GM18507 (cell line): ENCODE data around the gene HOXB9.

Experiments
- DNase-seq: peaks from one replicate; pipeline ENCODE4 v3.0.0; 2011; ENCODE audit warnings: low read depth; ENCODE audit not compliant: insufficient read length; ENCODE audit errors: extremely low spot score
- FAIRE-seq: peaks from 2 replicates; lab custom pipeline; 2011; peaks lifted over from hg19 to GRCh38; lab: Jason Lieb, UNC

Gene HOXB9

DNA sequence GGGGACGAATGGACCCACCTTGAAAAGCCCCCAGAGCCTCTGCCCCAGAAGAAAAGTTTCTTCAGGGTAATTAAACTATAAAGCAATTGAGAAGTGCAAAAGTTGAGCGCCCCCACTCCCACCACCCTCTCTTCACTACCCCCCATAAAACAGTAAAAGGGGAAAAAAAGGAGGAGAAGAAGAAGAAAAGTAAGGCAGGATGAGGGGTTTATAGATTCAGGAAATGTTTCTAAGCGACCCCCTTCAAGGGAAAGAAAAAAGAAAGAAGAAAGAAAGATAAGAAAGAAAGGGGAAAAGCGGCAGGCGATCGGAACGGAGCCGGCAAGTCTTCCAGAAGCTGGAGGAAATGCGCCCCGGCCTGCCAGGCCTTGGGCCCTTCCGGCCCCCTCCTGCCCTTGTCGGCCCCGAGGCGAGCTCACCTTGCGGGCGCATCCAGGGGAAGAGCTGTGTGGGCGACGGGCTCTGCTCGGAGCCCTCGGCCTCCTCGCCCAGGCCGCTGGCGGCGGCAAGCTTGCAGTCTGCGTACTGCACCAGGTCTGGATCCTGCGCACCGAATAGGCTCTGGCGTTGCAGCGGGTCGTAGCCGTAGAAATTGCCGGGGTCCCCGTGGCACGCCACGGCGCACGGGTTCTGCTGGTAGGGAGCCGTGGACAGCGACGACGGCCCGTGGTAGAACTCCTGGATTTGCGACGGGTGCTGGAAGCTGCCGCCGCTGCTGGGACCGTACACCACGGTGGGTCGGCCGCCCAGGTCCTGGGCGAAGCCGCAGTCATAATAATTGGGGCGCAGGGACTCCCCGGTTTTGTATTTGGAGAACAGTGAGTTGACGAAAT, 12.1 kb downstream of the HOXB9 start:
- FAIRE-seq, result no peak
- no peak for DNase-seq

- DNase-seq, result no peak
- peak; percentile 52 for FAIRE-seq
Measured at GRCh38 chr17:48612854-48613691, 13.1 kb downstream of the HOXB9 start.

DNA sequence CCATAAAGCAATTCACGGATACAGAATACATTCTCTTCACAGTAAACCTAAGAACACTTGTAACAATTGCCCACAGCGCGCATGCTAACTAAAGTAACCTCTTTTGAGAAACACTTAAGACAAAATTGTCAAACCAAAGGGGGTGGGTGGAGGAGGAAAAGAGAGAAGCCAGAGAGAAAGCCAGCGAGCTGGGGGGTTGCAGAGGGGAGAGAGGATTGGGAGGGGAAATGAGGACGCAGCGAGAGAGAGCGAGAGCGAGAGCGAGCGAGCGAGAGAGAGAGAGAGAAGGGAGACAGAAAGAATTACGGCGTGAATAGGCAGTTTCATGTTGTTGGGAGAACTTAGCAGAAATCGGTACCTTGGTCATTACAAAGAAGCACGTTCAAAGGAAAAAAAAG, 13.7 kb downstream of the HOXB9 start:
- DNase-seq, result no peak
- FAIRE-seq, result no peak

DNA sequence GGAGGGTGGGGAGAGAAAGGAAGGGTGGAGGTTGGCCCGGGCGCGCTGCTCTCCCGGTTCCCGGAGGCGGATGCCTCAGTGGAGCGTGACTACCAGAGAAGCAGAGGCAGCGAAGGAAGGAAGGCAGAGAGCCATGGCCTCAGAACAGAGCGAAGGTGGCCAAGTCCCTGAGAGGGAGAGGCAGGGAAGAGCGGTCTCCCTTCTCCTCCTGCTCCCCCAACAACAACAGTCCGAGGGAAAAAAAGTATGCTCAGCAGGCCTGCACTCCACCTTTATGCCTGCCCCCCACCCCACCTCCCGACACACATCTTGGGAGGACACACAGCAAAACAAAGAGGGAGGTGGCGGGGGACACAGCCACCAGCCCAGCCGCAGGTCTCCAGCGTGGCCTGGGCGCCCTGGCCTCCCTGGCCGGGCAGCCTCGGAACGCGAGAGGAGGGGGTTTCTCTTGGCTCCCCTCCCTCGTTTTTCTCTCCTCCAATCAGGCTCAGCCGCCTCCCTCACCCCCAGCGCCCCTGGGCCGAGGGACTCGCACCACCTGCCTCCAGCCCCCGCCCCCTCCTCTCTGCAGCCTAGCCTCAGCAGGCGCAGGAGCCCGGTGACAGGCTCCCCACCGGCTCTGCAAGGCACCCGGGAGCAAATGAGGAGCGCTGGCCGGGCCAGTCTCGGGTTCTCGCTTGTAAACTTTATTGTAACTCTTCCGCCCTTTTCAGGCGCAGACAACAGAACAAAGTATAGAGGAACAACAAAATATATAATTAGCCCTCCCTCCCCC, 14.3 kb downstream of the HOXB9 start:
- no peak for DNase-seq
- peak; percentile 5 for FAIRE-seq

GRCh38 chr17:48611213-48611612, 14.9 kb downstream of the HOXB9 start:
- no peak for DNase-seq
- no peak for FAIRE-seq

DNA sequence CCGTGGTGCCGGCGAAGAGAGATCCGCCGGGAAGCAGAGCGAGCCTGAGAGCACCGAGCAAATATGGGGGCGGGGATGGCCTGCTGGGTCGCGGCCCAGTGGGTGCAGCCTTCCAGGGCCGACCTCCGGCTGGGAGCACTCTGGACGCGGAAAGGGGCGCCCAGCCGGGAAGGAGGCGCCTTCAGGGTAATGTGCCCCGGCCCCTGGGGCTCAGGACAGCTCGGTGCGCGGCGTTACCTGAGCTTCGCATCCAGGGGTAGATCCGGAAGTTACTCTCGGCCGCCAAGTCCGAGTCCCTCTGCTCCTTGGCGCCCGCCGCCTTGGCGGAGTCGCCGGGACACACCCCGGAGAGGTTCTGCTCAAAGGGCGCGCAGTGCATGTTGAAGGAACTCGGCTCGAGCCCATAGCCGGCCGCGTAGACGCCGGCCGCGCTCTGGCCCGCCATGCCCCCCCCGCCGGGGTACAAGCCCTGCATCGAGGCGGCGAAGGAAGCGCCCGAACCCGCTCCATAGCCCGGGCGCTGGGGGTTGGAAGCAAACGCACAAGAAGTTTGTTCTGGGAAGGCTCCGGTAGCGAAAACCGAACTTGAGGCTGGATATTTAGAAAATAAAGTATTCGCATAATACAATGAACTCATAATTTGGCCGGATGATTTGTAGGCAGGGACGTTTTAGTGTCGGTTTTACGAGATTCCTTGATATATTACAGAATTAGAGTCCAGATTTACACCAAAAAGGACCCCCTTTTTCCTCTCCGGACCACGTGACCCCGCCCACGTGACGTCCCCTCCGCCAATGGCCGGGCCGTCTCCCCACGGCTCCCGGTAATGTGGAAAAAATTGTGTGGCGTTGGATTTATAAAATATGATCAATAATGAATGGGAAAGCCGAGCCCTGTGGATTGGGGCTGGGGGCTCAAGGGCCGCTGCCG, 15.6 kb downstream of the HOXB9 start, which contains the start of gene HOXB7:
Gene HOXB7 (minus strand): TSS at position 736 of the 930 bp plus-strand sequence. CDS start 99 bp downstream, at position 637.
- DNase-seq (peak; percentile 69), FAIRE-seq (peak; percentile 86)

DNA sequence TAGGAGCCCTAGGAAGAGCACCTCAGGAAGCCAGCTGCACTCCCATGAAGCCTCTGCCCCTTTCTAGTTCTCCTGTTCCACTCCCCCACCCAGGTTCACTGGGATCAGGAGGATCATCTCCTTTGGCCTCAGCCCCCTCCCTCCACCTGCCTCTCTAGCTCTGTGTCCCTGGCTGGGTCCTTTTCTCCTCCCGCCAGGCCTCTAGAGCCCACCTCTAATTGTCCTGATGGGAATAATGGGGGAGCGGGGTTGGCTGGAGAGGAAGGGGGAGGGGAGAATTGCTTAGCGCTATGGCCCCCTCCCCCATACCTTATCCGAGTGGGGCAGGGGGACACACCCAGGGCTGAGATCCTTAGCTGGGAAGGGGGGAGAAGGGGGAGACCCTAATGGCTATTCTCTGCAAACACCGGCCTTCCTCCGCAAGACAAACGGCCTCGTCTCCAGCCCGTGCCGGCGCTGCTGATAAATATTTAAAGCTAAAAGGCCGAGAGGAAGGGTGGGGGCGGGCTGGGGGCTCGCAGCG, 16.3 kb downstream of the HOXB9 start:
- no peak for DNase-seq
- FAIRE-seq, result no peak

GRCh38 chr17:48609033-48609432, 17.1 kb downstream of the HOXB9 start:
- FAIRE-seq (no peak), DNase-seq (no peak)

DNA sequence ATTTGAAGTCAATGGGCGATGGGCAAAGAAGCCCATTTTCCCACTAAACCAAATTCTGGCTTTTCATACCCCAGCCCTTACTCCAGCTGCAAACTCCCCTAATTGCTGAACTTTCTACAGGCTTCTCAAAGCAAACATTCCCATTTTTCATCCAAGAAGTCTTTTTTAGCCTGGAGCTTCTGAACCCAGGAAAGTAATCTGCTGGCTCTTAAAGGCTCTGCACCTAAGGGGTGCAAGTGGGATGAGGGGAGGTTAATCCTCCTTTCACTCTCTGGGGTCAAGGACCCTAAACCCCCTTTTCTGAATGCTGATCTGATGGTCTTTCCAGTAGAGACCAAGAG, 17.7 kb downstream of the HOXB9 start:
- FAIRE-seq (no peak), DNase-seq (no peak)

DNA sequence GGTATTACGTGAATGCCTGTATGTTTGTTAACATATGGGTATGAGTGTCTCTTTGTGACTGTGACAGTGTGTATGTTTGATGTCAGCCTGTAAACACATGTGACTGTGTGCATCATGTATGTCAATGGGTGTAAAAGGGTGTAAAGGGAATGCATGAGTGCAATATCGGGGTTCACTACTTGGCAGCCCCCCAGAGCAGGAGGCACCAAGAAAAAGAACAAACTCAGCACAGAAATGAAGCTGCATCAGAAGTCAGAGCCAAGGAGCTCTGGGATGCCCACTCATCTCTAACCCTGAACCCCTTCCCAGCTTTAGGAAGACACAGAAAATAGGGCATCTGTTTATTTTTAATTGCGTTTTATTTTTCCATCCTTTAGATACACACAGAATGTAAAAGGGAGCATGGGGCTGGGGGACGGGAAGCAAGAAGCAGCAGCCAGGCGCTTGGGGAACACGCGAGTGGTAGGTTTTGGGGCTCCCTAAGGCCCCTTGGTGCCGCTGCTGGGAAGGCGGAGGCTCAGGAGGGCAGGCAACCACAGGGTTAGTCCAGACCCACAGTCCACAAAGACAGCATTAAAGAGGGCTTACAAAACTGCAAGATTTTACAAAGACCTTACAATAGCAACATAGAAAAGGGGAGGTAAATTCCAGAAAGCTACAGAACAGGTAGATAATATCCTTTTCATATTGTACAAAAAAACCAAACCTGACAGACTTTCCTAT, 19.1 kb downstream of the HOXB9 start:
- DNase-seq, result no peak
- no peak for FAIRE-seq

DNA sequence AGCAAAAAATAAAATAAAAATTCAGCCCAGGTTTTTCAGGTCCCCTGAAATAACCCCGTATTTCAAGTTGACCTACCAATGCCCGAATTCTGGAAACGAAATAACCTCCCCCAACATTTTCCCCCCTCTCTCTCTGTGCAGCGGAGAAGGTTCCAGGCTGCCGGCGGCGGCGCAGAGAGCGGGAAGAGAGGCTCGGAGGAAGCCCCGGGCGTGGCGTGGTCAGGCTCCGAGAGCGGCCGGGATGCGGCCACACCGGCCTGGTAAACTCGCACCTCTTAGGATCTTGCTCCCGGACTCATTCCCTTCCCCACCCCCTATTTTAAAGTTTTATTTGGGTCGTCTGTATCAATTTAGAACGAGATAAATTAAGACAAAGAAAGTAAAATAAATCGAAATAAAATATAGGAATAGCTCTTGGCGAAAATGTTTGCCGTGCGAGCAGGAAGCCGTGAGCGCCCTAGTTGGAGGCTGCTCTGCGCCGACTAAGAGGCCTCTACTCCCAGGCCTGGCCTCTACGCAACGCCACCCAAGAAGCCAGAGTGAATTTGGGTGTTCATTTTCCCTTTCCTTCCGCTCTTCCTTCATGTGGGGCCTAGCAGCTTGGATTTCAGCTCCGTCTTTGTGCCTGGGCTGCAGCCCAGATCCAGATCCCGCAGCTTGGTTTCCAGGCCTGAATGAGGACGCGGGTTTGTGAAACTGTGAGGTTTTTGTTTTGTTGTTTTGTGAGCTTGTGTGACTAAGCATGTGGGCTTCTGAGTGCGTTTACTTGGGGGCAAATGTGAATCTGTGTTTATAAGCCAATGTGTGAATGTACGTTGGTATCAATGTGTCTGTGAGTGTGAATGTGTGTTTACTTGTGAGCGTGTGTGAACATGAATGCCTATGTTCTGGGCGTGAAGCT, 19.9 kb downstream of the HOXB9 start:
- no peak for FAIRE-seq
- no peak for DNase-seq

DNA sequence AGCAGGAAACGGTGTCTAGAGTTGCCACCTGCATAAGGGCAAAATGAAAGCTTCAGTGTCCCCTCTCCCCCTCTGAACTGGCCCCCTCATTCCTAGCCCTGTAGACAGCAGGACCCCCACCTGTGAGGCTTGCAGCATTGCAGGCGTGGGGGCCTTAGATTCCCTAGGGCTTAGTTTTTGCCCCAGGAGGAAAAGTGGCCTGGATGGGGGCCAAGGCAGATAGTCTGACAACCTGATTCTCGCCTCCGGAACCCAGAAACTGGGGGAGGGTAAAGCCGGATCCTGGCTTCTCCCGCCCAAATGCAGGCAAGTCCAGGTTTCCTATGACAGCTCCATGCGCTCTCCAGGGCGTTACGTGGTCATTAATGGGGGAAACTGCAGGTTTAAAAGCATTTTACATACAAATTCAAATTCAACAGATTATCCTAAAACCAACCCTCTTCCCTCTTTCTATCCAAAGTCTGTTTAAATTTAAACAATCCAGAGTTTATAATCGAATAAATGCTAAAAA, 20.7 kb downstream of the HOXB9 start:
- FAIRE-seq, result no peak
- no peak for DNase-seq

DNA sequence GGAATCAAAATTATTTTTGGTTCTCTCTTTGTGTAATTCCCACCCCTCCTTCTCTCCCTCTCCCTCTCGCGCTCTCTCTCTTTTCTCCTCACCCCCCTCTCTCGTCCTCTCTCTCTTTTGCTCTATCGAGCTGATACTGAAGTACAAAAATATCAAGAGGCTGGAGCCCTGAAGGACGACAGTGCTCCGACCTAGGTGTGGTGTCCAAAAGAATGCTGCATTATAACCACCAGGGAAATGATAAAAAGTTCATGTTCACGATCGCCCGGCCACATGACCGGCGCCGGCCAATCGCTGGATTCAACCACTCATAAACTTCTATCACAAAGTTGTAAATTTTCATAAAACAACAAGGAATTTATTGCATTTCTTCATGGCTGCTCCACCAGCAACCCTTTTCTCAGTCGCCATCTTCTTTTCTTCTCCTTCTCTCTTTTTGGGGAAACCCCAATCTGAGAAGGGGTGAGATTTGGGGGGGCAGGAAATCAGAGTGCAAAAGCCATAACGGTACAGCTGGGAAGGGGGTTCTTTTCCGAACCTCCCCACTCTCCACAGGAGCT, 21.3 kb downstream of the HOXB9 start, which contains the start of gene HOXB6:
Gene HOXB6 (minus strand): TSS at position 217 of the 560 bp plus-strand sequence. CDS start 6,836 bp downstream, outside the sequence.
- no peak for FAIRE-seq
- no peak for DNase-seq

GRCh38 chr17:48603959-48604769, 22.0 kb downstream of the HOXB9 start:
- no peak for DNase-seq
- no peak for FAIRE-seq

GRCh38 chr17:48601539-48602425, 24.4 kb downstream of the HOXB9 start:
- DNase-seq, result no peak
- peak; percentile 36 for FAIRE-seq
